NCI-H345 (cell line): ENCODE results near the gene NEK8.

Experiments used
- DNase-seq: peaks from one replicate; lab custom pipeline; 2025; lab: John Stamatoyannopoulos, UW

NEK8 gene

GRCh38 chr17:28744972-28745785, 16.6 kb downstream of the NEK8 start:
- DNase-seq: peak; percentile 66

GRCh38 chr17:28745786-28746411, 17.3 kb downstream of the NEK8 start:
- no peak for DNase-seq

- peak; percentile 13 for DNase-seq
Measured at GRCh38 chr17:28746611-28747050, 18.0 kb downstream of the NEK8 start.

- DNase-seq: no peak
Measured at GRCh38 chr17:28747051-28747691, 18.6 kb downstream of the NEK8 start.

- DNase-seq: no peak
Measured at GRCh38 chr17:28747801-28748750, 19.5 kb downstream of the NEK8 start.

- DNase-seq: no peak
Measured at GRCh38 chr17:28748852-28749515, 20.4 kb downstream of the NEK8 start.

- DNase-seq: no peak
Measured at GRCh38 chr17:28749516-28750177, 21.1 kb downstream of the NEK8 start.

- DNase-seq: peak; percentile 91
Measured at GRCh38 chr17:28750178-28751047, 21.8 kb downstream of the NEK8 start.

- no peak for DNase-seq
Measured at GRCh38 chr17:28751600-28752366, 23.2 kb downstream of the NEK8 start.

- DNase-seq: no peak
Measured at GRCh38 chr17:28755486-28755885, 26.9 kb downstream of the NEK8 start.

GRCh38 chr17:28756049-28756804, 27.6 kb downstream of the NEK8 start:
- no peak for DNase-seq

- DNase-seq: no peak
Measured at GRCh38 chr17:28758411-28759121, 30.0 kb downstream of the NEK8 start.

GRCh38 chr17:28759256-28759865, 30.8 kb downstream of the NEK8 start:
- DNase-seq: no peak

- DNase-seq: peak; percentile 74
Measured at GRCh38 chr17:28760601-28761562, 32.3 kb downstream of the NEK8 start.

GRCh38 chr17:28763137-28763799, 34.7 kb downstream of the NEK8 start:
- no peak for DNase-seq
